HG03342 (cell line): ENCODE data around the gene FMOD.
A peak's percentile ranks its signal among the peaks of the same experiment; 100 is the strongest.

Source experiments
- ATAC-seq: cut with Tn5 transposase; IDR thresholded peaks from one replicate; pipeline ENCODE4 v1.9.1; 2021; ENCODE audit warnings: mild to moderate bottlenecking, moderate library complexity; ENCODE audit not compliant: unreplicated experiment

FMOD gene

GRCh38 chr1:203361945-203362719 is 11.2 kb upstream of the FMOD start:
- no peak for ATAC-seq

DNA sequence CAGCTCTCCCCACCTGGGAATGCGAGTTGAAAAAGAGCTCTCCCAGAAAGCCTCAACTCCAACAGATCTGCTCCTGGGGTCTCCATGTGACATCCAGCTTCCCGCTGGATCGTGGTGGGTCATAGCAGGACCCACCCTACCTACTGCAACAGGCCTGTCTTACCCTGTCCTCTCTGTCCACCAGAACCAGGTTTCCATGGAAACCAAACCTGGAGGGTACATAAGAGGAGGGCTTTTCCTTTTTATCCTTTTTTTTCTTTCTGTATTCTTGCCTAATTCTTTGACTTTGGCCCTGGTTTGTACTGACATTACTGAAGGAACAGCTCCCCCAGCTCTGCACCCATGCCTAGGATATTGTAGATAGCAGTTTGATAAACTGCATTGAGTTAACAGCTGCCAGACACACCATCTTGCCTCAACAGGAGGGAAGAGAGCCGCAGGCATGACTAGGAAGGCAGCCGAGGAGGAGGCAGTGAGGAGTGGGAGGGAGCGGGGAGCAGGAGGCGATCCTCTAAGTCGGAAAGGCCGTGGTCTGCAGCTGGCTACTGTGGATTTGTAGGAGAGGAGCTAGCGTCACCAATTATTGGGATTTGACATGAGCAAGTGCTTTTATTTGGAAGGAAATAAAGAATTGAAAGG is 9.7 kb upstream of the FMOD start:
- ATAC-seq: no peak

DNA sequence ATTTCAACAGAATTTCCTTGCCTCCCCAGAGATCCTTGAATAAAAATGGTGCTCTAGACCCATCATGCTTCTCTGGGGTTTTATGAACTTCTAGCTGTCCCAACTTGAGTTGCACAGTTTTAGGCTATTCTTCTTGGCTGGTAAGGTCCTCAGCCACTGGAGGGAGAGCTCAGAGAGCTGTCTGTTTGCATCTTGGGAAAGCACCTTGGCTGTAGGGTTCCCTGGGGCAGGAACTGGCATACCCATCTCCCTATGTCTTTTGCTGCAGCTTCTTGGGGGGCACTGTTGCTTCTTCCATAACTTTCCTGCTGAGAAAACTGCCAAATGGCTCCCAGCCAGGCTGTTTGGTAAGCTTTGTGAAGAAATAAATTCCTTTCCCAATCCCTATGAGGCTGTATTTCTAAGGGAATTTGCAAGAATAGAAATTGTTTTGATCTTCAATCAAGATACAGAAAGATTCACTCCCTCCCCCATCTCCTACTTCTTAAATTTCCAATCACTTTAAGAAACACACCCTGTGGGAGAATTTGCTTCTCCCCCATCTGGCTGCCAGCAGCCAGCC is 8.2 kb upstream of the FMOD start:
- ATAC-seq: no peak

GRCh38 chr1:203354246-203354645 is 3.3 kb upstream of the FMOD start:
- ATAC-seq: no peak

GRCh38 chr1:203353486-203353885 is 2.6 kb upstream of the FMOD start:
- no peak for ATAC-seq

DNA sequence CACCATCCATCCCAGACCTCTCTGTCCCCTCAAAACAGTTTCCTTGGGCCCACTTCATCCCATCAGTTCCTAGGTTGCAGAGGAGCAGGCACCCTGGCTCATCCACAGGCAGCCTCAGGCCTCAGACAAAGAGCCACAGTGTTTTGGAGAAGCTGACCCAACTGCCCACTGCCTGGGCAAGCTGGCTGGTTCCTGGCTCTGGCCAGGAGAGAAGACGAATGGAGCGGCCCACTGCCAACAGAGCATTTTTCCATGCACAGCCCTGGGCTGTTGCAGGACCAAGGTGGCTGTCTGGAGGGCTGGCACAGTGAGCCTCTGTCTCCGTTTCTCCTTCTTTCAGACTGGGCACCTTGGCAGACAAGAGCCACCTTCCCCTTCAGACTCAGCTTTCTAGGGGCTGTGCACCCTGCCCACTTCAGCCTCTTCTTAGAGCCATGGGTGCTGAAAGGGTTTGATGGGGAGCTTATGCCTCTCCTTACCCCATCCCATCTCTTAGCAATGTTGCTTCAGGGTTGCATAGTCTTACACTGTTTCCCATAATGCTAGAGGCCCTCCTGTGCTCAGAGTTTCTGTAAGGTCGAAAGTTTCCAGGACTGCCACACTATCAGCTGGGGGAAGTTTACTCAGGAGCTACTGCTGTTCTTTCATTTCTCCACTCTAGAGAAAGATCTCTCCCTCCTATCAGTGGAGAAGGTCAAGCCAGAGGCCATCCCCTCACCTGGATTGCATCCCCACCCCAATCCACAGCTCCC is 973 bp downstream of the FMOD start:
- no peak for ATAC-seq

DNA sequence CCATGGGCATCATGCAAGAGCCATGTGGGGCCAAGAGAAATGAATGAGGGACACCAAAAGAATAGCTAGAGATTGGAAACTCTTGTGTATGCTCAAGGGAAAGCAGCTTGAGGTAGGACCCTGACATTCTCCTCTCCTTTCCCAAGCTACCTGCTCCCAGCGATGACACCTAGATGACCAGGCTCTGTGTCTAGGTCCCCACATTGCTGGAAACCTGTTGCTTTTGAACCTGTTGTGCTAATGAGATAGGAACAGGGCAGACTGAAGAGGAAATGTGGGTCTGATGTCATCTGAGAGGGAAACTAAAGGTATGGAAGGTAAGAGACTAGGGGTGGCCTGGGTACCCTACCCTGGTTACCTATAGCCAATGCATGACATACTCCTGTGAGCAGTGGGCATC is 1.8 kb downstream of the FMOD start:
- ATAC-seq: no peak

- ATAC-seq: no peak
Measured at GRCh38 chr1:203346769-203347102, 4.2 kb downstream of the FMOD start.

GRCh38 chr1:203346060-203346768 is 4.7 kb downstream of the FMOD start:
- no peak for ATAC-seq

DNA sequence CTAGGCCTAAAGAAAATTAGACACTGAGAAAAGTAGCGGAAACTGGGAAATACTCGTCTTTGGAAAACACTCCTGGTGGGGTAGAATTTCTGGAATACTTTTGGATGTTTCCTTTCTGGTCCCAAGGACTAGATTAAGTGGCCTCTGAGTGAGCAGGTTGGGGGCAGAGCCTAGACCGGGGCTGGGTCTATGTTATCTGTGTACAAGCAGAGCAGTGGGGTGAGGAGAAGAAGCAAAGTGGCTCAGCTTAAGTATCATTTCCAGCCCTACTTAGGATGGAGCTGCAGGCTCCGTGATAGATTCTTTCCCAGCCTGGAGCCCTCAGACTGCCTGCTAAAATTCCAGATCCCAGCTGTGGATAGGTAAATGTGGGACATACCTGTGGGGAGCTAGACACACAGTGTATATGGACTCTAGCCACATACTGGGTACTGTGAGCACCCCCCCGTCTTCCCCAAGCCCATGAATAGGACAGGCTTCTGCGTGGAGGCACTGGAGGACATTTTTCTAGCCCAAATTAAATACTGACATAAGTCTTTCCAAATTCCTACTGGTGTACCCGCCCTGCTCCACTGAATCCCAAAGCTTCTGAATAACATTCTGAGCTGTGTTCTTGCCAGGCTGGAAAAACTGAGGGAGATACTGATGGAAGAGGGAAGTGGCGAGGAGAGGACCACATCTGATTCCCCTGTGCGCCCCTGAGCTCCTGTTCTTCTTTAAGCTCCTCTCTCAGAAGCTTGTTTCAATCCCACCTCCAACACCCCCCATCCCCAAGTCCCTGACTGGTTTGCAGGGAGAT is 6.8 kb downstream of the FMOD start:
- no peak for ATAC-seq

DNA sequence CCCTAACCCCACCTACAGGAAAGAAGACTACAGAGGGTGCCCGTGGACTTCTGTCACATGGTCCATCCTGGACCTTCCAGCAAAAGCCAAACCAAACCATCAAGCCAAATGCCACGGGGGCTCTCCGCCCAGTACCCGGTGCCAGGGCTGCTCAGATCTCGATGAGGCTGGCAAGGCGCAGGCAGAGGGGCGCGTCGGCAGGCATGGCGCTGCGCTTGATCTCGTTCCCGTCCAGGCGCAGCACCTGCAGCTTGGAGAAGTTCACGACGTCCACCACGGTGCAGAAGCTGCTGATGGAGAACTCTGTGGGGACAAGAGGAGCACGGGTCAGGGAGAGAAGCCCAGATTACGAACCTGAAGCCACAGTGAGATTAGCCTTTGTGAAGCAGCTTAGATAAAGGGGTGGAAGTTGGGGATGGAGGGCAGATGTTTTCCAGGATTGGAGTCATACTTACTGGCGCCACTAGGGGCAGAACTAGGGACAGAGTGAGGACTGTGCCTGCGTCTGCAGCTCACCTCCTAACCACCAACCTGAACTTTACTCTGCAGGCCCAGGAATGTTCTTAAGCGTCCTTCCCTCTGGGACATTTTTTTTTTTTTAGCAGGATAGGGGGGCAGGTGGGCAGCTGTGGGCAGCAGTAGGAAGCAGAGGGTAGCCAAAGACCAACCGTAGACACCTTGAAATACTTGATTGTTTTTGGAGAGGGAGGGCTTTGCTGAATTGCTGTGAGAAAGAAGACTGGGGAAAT is 8.6 kb downstream of the FMOD start:
- no peak for ATAC-seq

DNA sequence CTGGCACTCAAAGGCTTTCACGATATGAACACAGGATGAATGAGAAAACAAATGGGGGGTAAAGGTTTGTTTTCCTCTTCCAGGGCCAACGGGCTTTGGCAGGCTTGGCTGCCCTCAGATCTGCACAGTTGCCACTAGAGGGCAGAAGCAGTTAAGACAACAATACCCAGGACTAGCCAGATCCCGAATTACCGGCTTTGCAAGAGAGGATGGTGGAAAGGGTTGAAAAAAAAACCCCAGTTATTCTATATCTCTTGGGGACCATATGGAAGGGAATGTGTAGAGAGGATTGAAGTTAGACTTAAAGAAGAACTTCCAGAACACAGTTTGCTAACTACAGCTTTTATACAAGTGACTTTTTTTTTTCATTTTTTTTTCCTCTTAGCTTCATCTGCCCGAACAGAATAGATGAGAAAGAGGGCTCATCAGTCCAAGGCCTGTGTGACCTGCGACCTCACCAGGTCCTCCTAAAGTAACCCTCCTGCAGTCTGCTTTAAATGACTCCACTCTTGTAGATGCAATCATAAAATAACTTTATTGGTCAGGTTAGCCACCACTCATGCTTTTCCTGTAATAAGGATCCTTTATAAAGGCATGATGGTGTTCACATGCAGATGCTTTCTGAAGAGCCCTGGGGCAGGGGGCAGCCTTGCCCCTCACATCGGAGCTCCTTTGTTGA is 10.7 kb downstream of the FMOD start:
- ATAC-seq: no peak

DNA sequence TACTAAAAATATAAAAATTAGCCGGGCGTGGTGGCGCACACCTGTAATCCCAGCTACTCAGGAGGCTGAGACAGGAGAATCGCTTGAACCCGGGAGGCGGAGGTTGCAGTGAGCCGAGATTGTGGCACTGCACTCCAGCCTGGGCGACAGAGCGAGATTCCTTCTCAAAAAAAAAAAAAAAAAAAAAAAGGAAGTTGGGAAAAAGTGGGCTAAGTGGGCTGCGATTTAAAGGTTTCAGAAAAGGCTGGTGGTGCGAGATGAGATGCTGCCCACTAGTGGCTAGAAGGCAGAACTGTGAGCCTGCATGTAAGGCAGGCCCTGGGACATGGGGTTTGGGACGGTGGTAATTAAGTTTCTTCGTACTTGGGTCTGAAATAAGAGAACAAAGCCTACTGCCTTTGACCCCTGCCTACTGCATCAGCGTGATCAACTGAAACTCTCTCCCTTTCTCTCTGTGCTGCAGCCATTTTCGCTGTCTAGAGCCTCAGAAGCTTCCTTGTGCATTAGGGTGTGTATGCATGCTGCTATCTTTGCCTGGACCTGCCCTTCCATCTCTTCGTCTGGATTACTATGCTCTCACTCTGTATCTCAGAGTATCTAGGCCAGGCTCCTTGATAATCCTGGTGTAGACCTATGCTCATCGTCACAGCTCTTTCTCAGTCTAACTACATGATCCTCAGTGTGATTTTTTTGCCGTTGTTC is 12.4 kb downstream of the FMOD start:
- peak; percentile 43 for ATAC-seq

- ATAC-seq: no peak
Measured at GRCh38 chr1:203336097-203336496, 14.8 kb downstream of the FMOD start.

GRCh38 chr1:203335503-203335902 is 15.4 kb downstream of the FMOD start:
- ATAC-seq: no peak

DNA sequence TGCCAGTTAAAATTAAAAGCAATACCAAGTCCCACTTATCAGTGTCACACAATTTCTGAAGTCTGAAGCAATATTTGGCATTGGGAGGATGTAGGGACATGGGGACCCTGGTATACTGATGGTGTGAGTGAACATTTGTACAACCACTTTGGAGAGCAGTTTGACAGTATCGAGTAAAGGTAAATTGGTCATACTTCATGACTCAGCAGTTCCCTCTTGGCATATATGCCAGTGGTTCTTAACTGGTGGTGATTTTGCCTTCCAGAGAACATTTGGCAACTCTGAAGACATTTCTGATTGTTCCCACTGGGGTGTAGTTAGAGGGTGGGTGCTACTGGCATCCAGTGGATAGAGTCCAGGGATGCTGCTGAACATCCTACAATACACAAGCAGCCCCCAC is 19.7 kb downstream of the FMOD start:
- ATAC-seq: no peak

- ATAC-seq: no peak
Measured at GRCh38 chr1:203328714-203329122, 22.2 kb downstream of the FMOD start.

DNA sequence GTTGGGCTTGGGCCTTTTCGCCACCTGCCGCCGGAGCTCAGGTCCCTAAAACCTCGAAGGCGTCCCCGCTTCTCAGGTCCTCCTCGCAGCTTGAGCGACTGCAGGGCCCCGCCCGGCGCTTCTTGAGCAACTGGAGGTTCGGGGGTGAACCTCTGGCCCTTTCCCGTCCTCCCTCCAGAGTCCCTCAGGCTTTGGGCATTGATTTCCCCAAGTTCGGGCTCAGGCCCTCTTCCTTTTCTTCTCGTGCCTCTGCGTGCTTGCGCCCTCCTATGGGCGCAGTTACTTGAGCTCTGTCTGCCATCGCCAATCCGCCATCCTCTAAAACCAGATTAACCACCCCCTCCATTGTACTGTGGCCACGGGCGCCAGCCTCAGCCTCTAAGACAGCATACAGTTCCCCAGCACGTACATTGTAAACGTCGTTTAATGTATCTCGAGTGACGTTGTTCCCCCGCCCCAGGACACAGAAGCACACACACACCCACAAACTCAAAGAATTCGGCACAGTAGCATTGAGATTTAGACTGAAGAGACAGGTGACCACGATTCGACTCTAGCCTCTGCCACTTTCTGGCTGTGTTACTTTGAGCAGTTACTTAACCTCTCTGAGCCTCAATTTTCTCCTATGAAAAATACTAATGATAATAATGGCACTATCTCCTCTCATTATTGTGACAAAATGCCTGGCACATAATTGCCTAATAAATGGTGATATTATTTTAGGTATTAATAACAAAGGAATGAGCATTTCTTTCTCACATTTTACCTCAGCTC is 23.1 kb downstream of the FMOD start:
- peak; percentile 18 for ATAC-seq
